ENCODE data around the gene OLR1.
"Not testable (repeated sequence)": the region's sequence is repeated elsewhere in the genome, so short reads cannot be mapped to it uniquely, and the experiment has no call there.

The OLR1 gene

GRCh38 chr12:10205220-10205807 is 33.4 kb upstream of the OLR1 start:
- Mint-ChIP-seq H3K27ac (no peak overlapping the region), H3K4me1 (no peaks in the 10 kb centered on the region), H3K36me3 (no peaks in the 10 kb centered on the region), H3K9me3 (no peaks in the 10 kb centered on the region), H3K4me3 (no peak overlapping the region)
- ATAC-seq (no peak), DNase-seq (ENCODE audit: low spot score in 2 of 2) (no peak)

- H3K4me1 Mint-ChIP-seq; H3K9me3 Mint-ChIP-seq; H3K27ac Mint-ChIP-seq; DNase-seq (ENCODE audit: low spot score in 2 of 2); H3K36me3 Mint-ChIP-seq; ATAC-seq; H3K4me3 Mint-ChIP-seq: not testable (repeated sequence)
These were observed 32.6 kb upstream of the OLR1 start for GRCh38 chr12:10204495-10204894.

GRCh38 chr12:10197879-10198278 is 25.9 kb upstream of the OLR1 start:
- Mint-ChIP-seq H3K27ac (no peak overlapping the region), H3K4me3 (no peak overlapping the region), H3K4me1 (peaks cover 8% of the 10 kb centered on the region), H3K36me3 (no peaks in the 10 kb centered on the region), H3K9me3 (no peaks in the 10 kb centered on the region)
- DNase-seq (ENCODE audit: low spot score in 2 of 2), result no peak
- ATAC-seq, result peak; percentile 83

GRCh38 chr12:10196210-10196609 is 24.3 kb upstream of the OLR1 start:
- no peaks in the 10 kb centered on the region for H3K9me3 Mint-ChIP-seq
- peak; percentile 72 for ATAC-seq
- H3K4me3 Mint-ChIP-seq, result no peak overlapping the region
- DNase-seq (ENCODE audit: low spot score in 2 of 2), result no peak
- H3K27ac Mint-ChIP-seq, result no peak overlapping the region
- H3K36me3 Mint-ChIP-seq, result no peaks in the 10 kb centered on the region
- H3K4me1 Mint-ChIP-seq, result peaks cover 8% of the 10 kb centered on the region

- Mint-ChIP-seq H3K4me3 (no peak overlapping the region), H3K4me1 (peaks cover 14% of the 10 kb centered on the region)
These were observed 22.3 kb upstream of the OLR1 start for GRCh38 chr12:10194160-10194670.

GRCh38 chr12:10191865-10192264 is 19.9 kb upstream of the OLR1 start:
- Mint-ChIP-seq H3K9me3 (no peaks in the 10 kb centered on the region), H3K4me1 (peaks cover 14% of the 10 kb centered on the region), H3K4me3 (no peak overlapping the region), H3K36me3 (no peaks in the 10 kb centered on the region), H3K27ac (no peak overlapping the region)
- no peak for DNase-seq (ENCODE audit: low spot score in 2 of 2)
- ATAC-seq, result no peak

More at GRCh38 chr12:10194160-10194670, 22.3 kb upstream of the OLR1 start:
- no peak for ATAC-seq
- Mint-ChIP-seq H3K27ac (no peak overlapping the region), H3K9me3 (no peaks in the 10 kb centered on the region), H3K36me3 (no peaks in the 10 kb centered on the region)
- no peak for DNase-seq (ENCODE audit: low spot score in 2 of 2)

GRCh38 chr12:10190558-10191388 is 18.8 kb upstream of the OLR1 start:
- H3K27ac Mint-ChIP-seq, result no peak overlapping the region
- H3K4me3 Mint-ChIP-seq, result no peak overlapping the region
- DNase-seq (ENCODE audit: low spot score in 2 of 2) (peak; percentile 17 to 64), ATAC-seq (peak; percentile 99)
- H3K4me1 Mint-ChIP-seq, result peaks cover 6% of the 10 kb centered on the region
- no peaks in the 10 kb centered on the region for H3K36me3 Mint-ChIP-seq
- no peaks in the 10 kb centered on the region for H3K9me3 Mint-ChIP-seq

- ATAC-seq (no peak), DNase-seq (ENCODE audit: low spot score in 2 of 2) (no peak)
- Mint-ChIP-seq H3K27ac (no peak overlapping the region), H3K36me3 (no peaks in the 10 kb centered on the region), H3K4me1 (peaks cover 6% of the 10 kb centered on the region), H3K4me3 (no peak overlapping the region), H3K9me3 (no peaks in the 10 kb centered on the region)
These were observed 17.7 kb upstream of the OLR1 start for GRCh38 chr12:10189653-10190052.

GRCh38 chr12:10186958-10187357 is 15.0 kb upstream of the OLR1 start:
- H3K36me3 Mint-ChIP-seq; H3K4me3 Mint-ChIP-seq; H3K9me3 Mint-ChIP-seq; ATAC-seq; H3K27ac Mint-ChIP-seq; DNase-seq (ENCODE audit: low spot score in 2 of 2): not testable (repeated sequence)
- peaks cover 11% of the 10 kb centered on the region for H3K4me1 Mint-ChIP-seq

- Mint-ChIP-seq H3K36me3 (no peaks in the 10 kb centered on the region), H3K9me3 (no peaks in the 10 kb centered on the region), H3K4me3 (no peak overlapping the region), H3K27ac (no peak overlapping the region), H3K4me1 (peaks cover 11% of the 10 kb centered on the region)
- no peak for ATAC-seq
- no peak for DNase-seq (ENCODE audit: low spot score in 2 of 2)
These were observed 14.4 kb upstream of the OLR1 start for GRCh38 chr12:10186299-10186698.

- Mint-ChIP-seq H3K4me1 (peaks cover 4% of the 10 kb centered on the region), H3K9me3 (no peaks in the 10 kb centered on the region), H3K4me3 (no peak overlapping the region), H3K27ac (no peak overlapping the region), H3K36me3 (no peaks in the 10 kb centered on the region)
- DNase-seq (ENCODE audit: low spot score in 2 of 2) (no peak), ATAC-seq (no peak)
These were observed 12.4 kb upstream of the OLR1 start for GRCh38 chr12:10184261-10184843.

GRCh38 chr12:10182354-10183049 is 10.6 kb upstream of the OLR1 start:
- Mint-ChIP-seq H3K27ac (no peak overlapping the region), H3K36me3 (no peaks in the 10 kb centered on the region), H3K4me3 (no peak overlapping the region), H3K4me1 (peaks cover 4% of the 10 kb centered on the region), H3K9me3 (no peaks in the 10 kb centered on the region)
- DNase-seq (ENCODE audit: low spot score in 2 of 2) (no peak), ATAC-seq (peak; percentile 78)

- no peaks in the 10 kb centered on the region for H3K9me3 Mint-ChIP-seq
- DNase-seq (ENCODE audit: low spot score in 2 of 2), result no peak
- peaks cover 4% of the 10 kb centered on the region for H3K4me1 Mint-ChIP-seq
- no peak overlapping the region for H3K27ac Mint-ChIP-seq
- H3K4me3 Mint-ChIP-seq, result no peak overlapping the region
- no peaks in the 10 kb centered on the region for H3K36me3 Mint-ChIP-seq
- ATAC-seq, result no peak
These were observed 7.8 kb upstream of the OLR1 start for GRCh38 chr12:10179776-10180181.

GRCh38 chr12:10178821-10179220 is 6.9 kb upstream of the OLR1 start, which contains the start of gene TMEM52B:
TMEM52B (plus strand) TSS chr12:10179032; CDS start chr12:10179575, 543 bp downstream.
- Mint-ChIP-seq H3K36me3 (no peaks in the 10 kb centered on the region), H3K4me3 (no peak within 1 kb of the TSS), H3K27ac (no peak within 1 kb of the TSS), H3K4me1 (peaks cover 4% of the 10 kb centered on the region), H3K9me3 (no peaks in the 10 kb centered on the region)
- DNase-seq (ENCODE audit: low spot score in 2 of 2) (no peak), ATAC-seq (no peak)
